Ovary (tissue), 9 donors: ENCODE data around the gene LRP1B. TPM values are rescaled to one million over a fixed set of nuclear protein-coding genes. Genes with fewer than 3 reads are reported as not detected.

Source experiments
- DNase-seq, 5 donors: peaks; one replicate each; pipeline ENCODE4 v3.0.0-alpha.2; 2019 to 2020
- H3K27ac ChIP-seq, 2 donors: fragments of 200-600 bp; one replicate each; pipeline versions ENCODE4 v1.5.1 to v1.8.0; 2019 to 2022
- H3K27me3 ChIP-seq: fragments of 200-600 bp; one replicate; pipeline ENCODE4 v1.8.0; 2022
- H3K36me3 ChIP-seq: fragments of 200-600 bp; sonication (generic); one replicate; pipeline ENCODE4 v1.5.1; 2019
- H3K4me1 ChIP-seq: one replicate; pipeline ENCODE4 v1.8.1; 2013; ENCODE audit warnings: mild to moderate bottlenecking, moderate library complexity; ENCODE audit not compliant: insufficient read depth
- H3K4me3 ChIP-seq: fragments of 200-600 bp; sonication (generic); one replicate; pipeline ENCODE4 v1.5.1; 2017
- H3K9me3 ChIP-seq, 2 donors: fragments of 200-600 bp in 1 of 2; sonication (generic) in 1 of 2; one replicate each; pipeline versions ENCODE4 v1.5.1 to v1.8.1; 2013 to 2019; ENCODE audit warnings: mild to moderate bottlenecking in 1 of 2, moderate library complexity in 1 of 2
- CTCF ChIP-seq, 3 donors: fragments of 450-650 bp in 2 of 3; fragments of 200-600 bp in 1 of 3; IDR thresholded peaks; one replicate each; pipeline versions ENCODE4 v1.5.1 to v1.8.0; 2016 to 2022; ENCODE audit warnings: antibody characterized with exemption in 3 of 3, mild to moderate bottlenecking in 1 of 3
- EP300 ChIP-seq: sonication (generic); formaldehyde crosslinking; IDR thresholded peaks from one replicate; pipeline ENCODE4 v1.6.1; 2017; ENCODE audit warnings: antibody characterized with exemption
- POLR2A ChIP-seq: fragments of 450-650 bp; IDR thresholded peaks from one replicate; pipeline ENCODE4 v1.6.1; 2017; ENCODE audit warnings: antibody characterized with exemption, mild to moderate bottlenecking, moderate library complexity
- WGBS, 3 donors: extraction: QIAGEN DNeasy Blood & Tissue Kit in 1 of 3; methylation state at CpG; one replicate each; pipeline versions ENCODE4 v1.1.5 to v1.1.7; 2013 to 2017; 5-methylcytosine and 5-hydroxymethylcytosine counted together
- intact Hi-C, 4 donors: fragments of 100-400 bp; cut with DNase I; formaldehyde crosslinking; loops; one replicate each; pipeline versions ENCODE4 v1.11.0 to v1.15.1; 2022 to 2023
- polyA plus RNA-seq, 2 donors: library from polyadenylated mRNA; stranded (reverse); fragments of 200-250 nt in 1 of 2; fragments of 350-450 nt in 1 of 2; fragmentation: Illumina TruSeq in 1 of 2; extraction: RNeasy Lipid Tissue Mini Kit (QIAGEN cat#74804) in 1 of 2; gene quantifications; one replicate each; pipeline ENCODE4 v1.2.3, GENCODE V29; 2013 to 2014
- total RNA-seq, 7 donors: library from RNA; depleted of rRNA in 2 of 7; stranded (reverse); fragments of >200 nt in 2 of 7; fragmentation: NEBNext Ultra II Directional in 3 of 7; extraction: Animal tissue kit (Norgen Biotek cat#: 25700) in 3 of 7; gene quantifications; one replicate each; pipeline versions ENCODE4 v1.1.0 to v1.2.4, GENCODE V29; 2016 to 2023
- donor health status: DM: no; HTN: no; CAD: no; lungs with moderate emphysema.
- donor health status: DM: no; HTN: no; CAD: no.
- donor health status: Bipolar disorder and iron deficiency.
- donor health status: DM: yes; HTN: yes; CAD: no.
- donor health status: DM: no; HTN: no; CAD: no.
- donor health status: DM: yes; HTN: yes; CAD: no.

The LRP1B gene
- total and polyA plus RNA-seq, 9 donors, result 0.08 to 2.6 (median 0.37) TPM

GRCh38 chr2:140603416-140603815 is 1527.4 kb downstream of the LRP1B start:
- Histone ChIP-seq H3K4me1 (no peaks in the 10 kb centered on the region), H3K36me3 (no peaks in the 10 kb centered on the region), H3K27ac (no peak overlapping the region), H3K27me3 (no peaks in the 10 kb centered on the region), H3K9me3 (no peaks in the 10 kb centered on the region), H3K4me3 (no peak overlapping the region)
- TF ChIP-seq POLR2A (no peak), EP300 (no peak), CTCF (IDR thresholded peaks at IDR 0.05) (no peak)
- DNase-seq, result no peak
- intact Hi-C loops, result loop anchor here in 1 of 4 donors (10.0 kb wide), 1 partner anchor 1029 kb away; no protein-coding TSS in a partner anchor
- WGBS, 3 donors, result 41 to 47% (median 45%) methylated on average over 4 of the region's 4 CpGs

- Histone ChIP-seq H3K36me3 (no peaks in the 10 kb centered on the region), H3K9me3 (no peaks in the 10 kb centered on the region), H3K4me1 (no peaks in the 10 kb centered on the region), H3K4me3 (no peak overlapping the region), H3K27ac (no peak overlapping the region), H3K27me3 (no peaks in the 10 kb centered on the region)
- 75 to 81% (median 78%) methylated on average over 3 of the region's 3 CpGs for WGBS, 3 donors
- intact Hi-C loops, result loop anchor here in 1 of 4 donors (10.0 kb wide), 1 partner anchor 1027 kb away; no protein-coding TSS in a partner anchor
- TF ChIP-seq EP300 (no peak), POLR2A (no peak), CTCF (IDR thresholded peaks at IDR 0.05) (no peak)
- no peak for DNase-seq
These were observed 1529.0 kb downstream of the LRP1B start for GRCh38 chr2:140601801-140602200.

GRCh38 chr2:140601342-140601741 is 1529.5 kb downstream of the LRP1B start:
- no peak overlapping the region for H3K4me3 ChIP-seq
- H3K9me3 ChIP-seq, result no peaks in the 10 kb centered on the region
- H3K27ac ChIP-seq, result no peak overlapping the region
- no peaks in the 10 kb centered on the region for H3K4me1 ChIP-seq
- 67 to 86% (median 79%) methylated on average over 1 of the region's 1 CpG for WGBS, 3 donors
- TF ChIP-seq POLR2A, result no peak
- TF ChIP-seq CTCF (IDR thresholded peaks at IDR 0.05), result no peak
- no peak for TF ChIP-seq EP300
- DNase-seq, result no peak
- no peaks in the 10 kb centered on the region for H3K27me3 ChIP-seq
- no peaks in the 10 kb centered on the region for H3K36me3 ChIP-seq
- intact Hi-C loops, result loop anchor here in 1 of 4 donors (10.0 kb wide), 1 partner anchor 1027 kb away; no protein-coding TSS in a partner anchor

GRCh38 chr2:140600116-140600515 is 1530.7 kb downstream of the LRP1B start:
- no peak for TF ChIP-seq EP300
- no peak for TF ChIP-seq POLR2A
- no peak for TF ChIP-seq CTCF (IDR thresholded peaks at IDR 0.05)

More at GRCh38 chr2:140600116-140600515, 1530.7 kb downstream of the LRP1B start:
- DNase-seq, result no peak
- Histone ChIP-seq H3K27me3 (no peaks in the 10 kb centered on the region), H3K4me3 (no peak overlapping the region), H3K4me1 (no peaks in the 10 kb centered on the region), H3K27ac (no peak overlapping the region), H3K36me3 (no peaks in the 10 kb centered on the region), H3K9me3 (no peaks in the 10 kb centered on the region)
- 71 to 78% (median 72%) methylated on average over 1 of the region's 1 CpG for WGBS, 3 donors
- intact Hi-C loops, result loop anchor here in 1 of 4 donors (10.0 kb wide), 1 partner anchor 1025 kb away; no protein-coding TSS in a partner anchor
